Heart left ventricle (tissue), 13 donors: ENCODE results near the gene DNAH1.

Experiments used
- POLR2A ChIP-seq, 2 donors: fragments of 450-650 bp; IDR thresholded peaks; one replicate each; pipeline ENCODE4 v1.6.1; 2017; ENCODE audit warnings: antibody characterized with exemption in 2 of 2, mild to moderate bottlenecking in 2 of 2, moderate library complexity in 2 of 2
- TF ChIP-seq, protein P1 (sequence below), 12 donors: fragments of 200-600 bp; sonication (generic) in 4 of 12; IDR thresholded peaks; one replicate each; pipeline versions ENCODE4 v1.5.0 to v1.8.0; 2018 to 2022; ENCODE audit warnings: antibody characterized with exemption in 12 of 12, mild to moderate bottlenecking in 5 of 12
- donor health status: ischemic (EF 13 %, LVEDD 7.1; RV severe dilation, severe dysfunction).
- donor health status: DM: no; HTN: yes; CAD: no.
- donor health status: DM: no; HTN: no; CAD: no.
- donor health status: ischemic (EF 25% LVEDD 6.9; RV normal size, moderate dysfunction).
- donor health status: ischemic (EF 25% LVEDD 5.7; RV mildly dilated, moderate dysfunction).
- donor health status: ischemic (EF 35%, LVEDD 5.7; RV mildly dilated, moderate dysfunction).
- donor health status: nonischemic (EF 11% LVEDD 7.7; RV severe dilation, severe dysfunction).
- donor health status: DM: yes; HTN: yes; CAD: no.
- donor health status: PGD.
- donor health status: ischemic (EF 29% LVEDD 5.4; RV normal size, mild dysfunction).
- donor health status: nonischemic (EF 23%, LVEDD 6.1; RV moderate dilation, normal function).

DNA sequence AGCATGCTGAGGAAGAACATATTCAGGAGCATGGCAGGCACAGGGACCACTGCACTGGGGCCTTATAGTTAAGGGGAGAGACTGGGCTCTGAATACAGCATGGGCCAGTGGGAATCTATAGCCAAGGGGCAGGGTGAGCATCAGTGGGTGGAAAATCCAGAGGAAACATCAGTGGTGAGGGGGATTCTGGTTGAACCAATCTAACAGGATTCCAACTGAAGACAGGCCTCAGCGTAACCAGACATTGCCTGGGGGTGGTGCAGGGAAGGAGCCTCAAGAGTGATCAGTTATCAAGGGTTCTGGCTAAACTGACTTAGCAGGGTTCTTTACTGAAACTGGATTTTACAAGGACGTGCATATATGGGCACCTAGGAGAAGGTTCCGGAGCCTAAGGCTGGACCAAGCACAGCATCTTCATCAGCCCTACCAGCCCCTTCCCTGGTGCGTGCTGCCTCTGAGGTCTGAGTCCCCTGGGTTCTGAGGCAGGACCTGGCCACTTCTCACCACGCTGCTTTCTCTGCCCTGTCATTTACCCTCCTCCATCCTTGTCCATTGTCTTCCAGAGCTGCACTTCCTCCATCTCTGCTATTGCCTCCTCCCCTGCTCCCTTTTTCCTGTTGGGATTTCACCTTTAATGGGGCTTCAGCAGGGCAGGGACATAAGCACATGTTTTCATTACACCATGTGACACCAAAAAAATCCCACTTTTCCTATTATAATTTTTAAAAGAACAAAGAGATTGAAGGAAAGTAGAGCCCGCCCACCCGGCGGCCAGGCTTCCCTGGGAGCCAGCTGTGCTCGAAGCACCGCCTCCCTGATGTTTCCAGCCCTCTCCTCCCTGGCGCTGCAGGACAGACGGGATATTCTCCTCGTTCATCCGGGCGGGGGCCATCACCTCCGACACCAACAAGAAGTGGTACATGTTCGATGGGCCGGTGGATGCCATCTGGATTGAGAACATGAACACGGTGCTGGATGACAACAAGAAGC lies 52.1 kb downstream of the DNAH1 start:
- TF ChIP-seq POLR2A (IDR thresholded peaks at IDR 0.05) = no peak
- TF ChIP-seq, protein P1, sequence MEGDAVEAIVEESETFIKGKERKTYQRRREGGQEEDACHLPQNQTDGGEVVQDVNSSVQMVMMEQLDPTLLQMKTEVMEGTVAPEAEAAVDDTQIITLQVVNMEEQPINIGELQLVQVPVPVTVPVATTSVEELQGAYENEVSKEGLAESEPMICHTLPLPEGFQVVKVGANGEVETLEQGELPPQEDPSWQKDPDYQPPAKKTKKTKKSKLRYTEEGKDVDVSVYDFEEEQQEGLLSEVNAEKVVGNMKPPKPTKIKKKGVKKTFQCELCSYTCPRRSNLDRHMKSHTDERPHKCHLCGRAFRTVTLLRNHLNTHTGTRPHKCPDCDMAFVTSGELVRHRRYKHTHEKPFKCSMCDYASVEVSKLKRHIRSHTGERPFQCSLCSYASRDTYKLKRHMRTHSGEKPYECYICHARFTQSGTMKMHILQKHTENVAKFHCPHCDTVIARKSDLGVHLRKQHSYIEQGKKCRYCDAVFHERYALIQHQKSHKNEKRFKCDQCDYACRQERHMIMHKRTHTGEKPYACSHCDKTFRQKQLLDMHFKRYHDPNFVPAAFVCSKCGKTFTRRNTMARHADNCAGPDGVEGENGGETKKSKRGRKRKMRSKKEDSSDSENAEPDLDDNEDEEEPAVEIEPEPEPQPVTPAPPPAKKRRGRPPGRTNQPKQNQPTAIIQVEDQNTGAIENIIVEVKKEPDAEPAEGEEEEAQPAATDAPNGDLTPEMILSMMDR (IDR thresholded peaks at IDR 0.05) = no peak
